Superior temporal gyrus (tissue), 1 donor: Measurements from ENCODE around the gene ODAPH.
A peak's percentile ranks its signal among the peaks of the same experiment; 100 is the strongest.
"Not testable (repeated sequence)": the region's sequence is repeated elsewhere in the genome, so short reads cannot be mapped to it uniquely, and the experiment has no call there.

Experiments
- DNase-seq: peaks from one replicate; pipeline ENCODE4 v3.0.0-alpha.2; 2016; ENCODE audit errors: extremely low spot score

Gene ODAPH, protein sequence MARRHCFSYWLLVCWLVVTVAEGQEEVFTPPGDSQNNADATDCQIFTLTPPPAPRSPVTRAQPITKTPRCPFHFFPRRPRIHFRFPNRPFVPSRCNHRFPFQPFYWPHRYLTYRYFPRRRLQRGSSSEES

DNA sequence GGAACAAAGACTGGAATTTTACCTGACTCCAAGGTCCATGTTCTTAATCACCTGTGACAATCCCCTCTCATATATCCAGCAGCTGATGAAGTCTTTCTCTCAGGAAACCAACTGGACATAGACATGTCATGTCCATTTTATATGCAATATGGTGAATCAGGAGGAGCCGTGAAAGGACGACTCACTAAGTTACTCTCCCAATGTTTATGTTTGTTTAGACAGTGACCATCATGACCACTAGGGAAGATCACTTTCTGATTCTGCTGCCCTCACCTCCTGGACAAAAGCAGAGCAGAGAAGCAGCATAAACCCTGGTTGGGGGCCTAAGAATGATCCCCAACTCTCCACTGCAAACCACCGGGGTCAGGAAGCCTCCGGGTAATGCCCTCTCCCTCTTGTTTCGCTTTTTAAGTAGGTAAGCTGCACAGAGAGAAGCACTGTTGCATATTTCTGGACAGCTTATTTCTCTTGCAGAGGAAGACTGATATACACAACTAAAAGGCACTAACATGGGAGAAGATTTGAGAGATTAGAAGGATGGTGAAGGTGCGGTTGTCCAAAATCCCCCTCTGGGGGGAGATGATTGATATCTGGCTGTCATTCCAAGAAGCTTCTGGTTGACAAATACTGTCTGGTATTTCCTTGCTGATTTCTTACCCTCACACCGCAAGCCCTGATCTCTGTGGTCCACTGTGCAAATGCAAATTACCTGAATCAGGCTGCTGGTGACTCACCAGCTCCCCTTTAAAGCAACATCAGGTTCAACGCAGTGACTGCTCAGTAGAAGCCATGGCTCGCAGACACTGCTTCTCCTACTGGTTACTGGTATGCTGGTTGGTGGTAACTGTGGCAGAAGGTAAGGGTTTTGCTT, at the start of gene ODAPH:
Gene ODAPH (plus strand): TSS at position 773 of the 871 bp plus-strand sequence. CDS start 17 bp downstream, at position 790.
- no peak for DNase-seq

DNA sequence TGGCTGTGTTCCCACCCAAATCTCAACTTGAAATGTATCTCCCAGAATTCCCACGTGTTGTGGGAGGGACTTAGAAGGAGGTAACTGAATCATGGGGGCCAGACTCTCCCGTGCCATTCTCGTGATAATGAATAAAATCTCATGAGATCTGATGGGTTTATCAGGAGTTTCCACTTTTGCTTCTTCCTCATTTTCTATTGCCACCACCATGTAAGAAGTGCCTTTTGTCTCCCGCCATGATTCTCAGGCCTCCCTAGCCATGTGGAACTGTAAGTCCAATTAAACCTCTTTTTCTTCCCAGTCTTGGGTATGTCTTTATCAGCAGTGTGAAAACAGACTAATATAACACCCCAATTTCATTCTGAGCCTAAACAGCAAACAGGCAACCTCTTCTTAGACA, 46.3 kb upstream of the ODAPH start:
- DNase-seq = not testable (repeated sequence)

DNA sequence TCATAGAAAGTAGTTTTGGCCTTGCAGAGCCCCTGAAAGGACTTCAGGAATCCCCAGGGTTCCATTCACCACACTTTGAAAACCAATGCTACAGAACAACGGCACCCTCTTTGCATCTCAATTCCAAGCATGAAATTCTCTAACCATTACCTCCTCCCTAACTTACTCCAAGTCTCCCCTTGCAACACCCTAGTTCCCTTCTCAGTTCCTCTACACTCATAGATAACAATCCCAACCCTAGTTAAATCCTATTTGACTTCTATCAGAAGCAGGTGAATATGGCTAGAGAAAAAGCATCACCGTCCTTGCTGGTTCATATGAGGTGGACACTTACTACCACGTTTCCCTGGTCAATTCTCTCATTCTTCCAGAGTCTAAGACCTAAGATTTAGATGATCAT, 44.0 kb upstream of the ODAPH start:
- no peak for DNase-seq

DNA sequence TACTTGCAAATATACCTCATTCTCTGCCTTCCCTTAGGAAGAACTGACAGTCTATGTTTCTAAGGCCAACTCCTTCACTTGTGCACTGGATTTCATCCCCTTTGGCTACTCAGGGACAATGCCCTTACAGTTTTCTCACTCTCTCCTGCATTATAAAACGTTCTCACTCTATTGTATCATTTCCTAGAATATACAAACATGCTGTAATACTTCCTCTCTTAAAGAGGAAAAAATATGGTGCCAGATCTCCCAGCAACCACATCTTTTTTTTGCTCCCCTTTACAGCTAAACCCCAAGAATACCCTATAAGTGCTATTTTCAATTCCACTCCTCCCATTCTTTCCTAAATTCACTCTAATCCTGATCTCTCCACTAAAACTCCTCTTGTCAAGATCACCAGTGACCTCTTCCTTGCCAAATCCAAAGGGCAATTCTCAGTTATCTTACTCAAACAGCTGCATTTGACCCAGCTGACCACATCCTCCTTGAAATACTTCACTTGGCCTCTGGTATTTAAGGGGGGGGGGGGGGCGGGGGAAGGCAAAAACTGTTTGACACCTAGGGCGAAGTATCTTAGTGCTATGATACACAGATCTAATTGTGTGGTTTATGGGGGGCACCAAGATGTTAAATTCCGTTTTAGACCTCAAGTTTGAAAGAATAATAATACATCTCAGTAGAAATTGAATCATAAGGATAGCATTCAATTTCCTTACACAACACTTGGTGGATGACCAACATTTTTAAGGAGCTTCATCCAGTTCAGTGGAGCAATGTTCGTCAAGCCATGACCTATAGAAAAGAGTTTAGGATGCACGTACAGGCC, 43.3 kb upstream of the ODAPH start:
- DNase-seq = peak; percentile 44

DNA sequence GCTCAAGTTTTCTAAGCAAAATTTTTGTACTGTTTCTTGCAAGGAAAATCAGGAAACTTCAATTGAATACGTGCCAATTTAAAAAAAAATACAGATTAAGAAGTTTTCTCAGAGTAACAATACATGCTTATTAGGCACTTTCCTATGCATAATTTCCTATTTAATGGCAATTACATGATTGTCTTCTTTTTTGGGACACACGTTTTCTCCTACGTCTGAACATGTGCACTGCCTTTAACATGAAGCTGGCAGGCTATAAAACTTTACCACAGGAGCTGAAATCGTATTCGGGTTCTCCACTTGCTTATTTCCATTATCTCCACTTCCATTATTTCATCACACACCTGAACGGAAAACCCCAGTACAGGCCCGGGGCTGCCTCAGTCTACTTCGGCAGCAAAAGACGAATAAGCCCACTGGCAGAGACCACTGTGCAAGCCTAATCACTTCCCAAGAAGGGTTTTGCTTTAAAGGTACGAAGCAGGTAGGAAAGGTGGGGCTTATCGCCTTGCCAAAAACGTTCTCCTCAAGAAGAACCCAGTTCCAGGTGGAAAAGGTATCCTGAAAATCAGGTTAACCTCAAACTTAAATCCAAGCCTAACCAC, 42.2 kb upstream of the ODAPH start:
- DNase-seq = peak; percentile 53

DNA sequence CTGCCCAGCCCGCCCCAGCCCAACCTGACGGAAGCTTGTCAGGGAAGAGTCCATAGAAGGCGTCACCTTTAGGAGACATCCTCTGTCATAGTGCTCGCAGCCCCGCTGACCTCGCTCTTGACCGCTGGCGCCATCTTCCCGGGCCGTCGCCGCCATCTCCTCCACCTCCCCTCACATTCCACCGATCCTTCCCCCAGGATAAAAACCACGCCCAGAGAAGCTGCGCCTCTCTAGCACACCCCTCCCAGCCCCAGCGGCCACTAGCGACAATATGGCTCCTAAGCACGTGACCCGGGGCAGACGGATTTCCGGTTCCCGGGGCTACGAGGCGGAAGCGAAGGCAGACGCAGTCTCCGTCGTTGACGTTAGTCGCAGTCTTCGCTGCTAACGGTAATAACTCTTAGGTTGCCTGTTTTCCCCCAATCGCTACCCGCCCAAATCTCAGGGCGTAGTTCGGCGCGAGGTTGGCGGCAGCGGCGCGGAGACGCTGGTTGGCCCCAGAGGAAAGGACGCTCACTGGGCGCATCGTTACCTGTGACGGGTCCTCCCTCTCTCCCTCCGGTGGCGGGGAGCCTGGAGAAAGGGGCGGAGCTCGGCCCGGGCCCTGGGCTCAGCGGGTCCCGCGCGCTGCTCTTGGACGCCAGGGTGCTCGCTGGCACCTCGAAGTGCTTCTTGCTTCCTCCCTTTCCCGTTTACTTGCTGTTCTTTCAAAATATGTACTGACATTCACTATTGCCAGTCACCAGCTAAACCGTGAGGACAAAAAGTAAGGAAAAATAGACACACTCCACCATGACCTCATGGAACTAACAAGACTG, 41.5 kb upstream of the ODAPH start, which contains the start of the genes RCHY1 and THAP6:
Gene RCHY1 (minus strand): TSS at position 273 of the 818 bp plus-strand sequence. CDS start 117 bp downstream, at position 156.
Gene THAP6 (plus strand): TSS at position 343 of the 818 bp plus-strand sequence. CDS start 980 bp downstream, outside the sequence.
- DNase-seq = peak; percentile 99

DNA sequence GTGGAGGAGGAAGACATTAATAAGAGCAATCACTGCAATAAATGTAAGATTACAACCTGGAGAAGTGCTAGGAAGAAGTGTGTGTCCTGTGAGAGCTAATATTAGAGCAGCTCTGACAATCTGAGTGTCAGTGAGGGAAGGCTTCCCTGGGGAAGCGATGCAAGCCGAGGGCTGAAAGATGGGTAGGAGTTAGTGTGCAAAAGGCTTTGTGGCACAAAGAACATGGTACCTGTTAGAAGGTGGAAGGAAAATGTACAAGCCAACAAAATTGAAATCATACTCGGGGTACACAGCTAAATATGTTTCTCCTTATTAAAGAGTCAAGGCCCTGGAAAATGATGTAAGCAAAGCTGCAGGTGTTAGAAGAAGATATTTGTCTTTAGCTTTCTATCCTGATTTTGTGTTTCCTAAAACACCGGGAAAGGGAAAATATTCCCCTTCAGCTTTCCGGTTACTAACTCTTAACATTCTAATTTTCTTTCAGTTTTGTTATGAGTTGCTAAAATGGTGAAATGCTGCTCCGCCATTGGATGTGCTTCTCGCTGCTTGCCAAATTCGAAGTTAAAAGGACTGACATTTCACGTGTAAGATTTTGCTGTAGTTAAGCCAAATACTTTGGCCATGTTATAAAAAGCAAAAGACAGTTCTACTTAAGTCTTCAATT, 40.8 kb upstream of the ODAPH start:
- peak; percentile 63 for DNase-seq

DNA sequence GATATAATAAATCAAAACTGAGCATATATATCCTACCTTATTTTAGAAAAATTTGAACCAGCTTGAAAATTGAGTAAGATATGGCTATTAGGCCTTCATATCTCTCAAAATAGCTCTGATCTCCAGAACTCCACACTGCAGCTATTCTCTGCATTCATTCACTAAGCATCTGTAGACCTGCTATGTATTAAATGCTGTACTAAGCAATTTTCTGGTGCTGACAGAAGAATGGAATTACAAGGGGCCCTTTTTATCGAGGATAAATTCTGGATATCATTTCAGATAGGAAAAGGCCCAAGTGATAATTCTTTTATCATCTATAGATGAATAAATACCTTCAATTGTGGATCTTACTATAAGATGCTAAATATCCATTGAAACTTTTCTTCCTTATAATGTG, 39.7 kb upstream of the ODAPH start:
- DNase-seq = no peak

DNA sequence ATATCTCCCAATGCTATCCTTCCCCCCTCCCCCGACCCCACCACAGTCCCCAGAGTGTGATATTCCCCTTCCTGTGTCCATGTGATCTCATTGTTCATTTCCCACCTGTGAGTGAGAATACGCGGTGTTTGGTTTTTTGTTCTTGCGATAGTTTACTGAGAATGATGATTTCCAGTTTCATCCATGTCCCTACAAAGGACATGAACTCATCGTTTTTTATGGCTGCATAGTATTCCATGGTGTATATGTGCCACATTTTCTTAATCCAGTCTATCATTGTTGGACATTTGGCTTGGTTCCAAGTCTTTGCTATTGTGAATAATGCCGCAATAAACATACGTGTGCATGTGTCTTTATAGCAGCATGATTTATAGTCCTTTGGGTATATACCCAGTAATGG, 36.4 kb upstream of the ODAPH start:
- not testable (repeated sequence) for DNase-seq

DNA sequence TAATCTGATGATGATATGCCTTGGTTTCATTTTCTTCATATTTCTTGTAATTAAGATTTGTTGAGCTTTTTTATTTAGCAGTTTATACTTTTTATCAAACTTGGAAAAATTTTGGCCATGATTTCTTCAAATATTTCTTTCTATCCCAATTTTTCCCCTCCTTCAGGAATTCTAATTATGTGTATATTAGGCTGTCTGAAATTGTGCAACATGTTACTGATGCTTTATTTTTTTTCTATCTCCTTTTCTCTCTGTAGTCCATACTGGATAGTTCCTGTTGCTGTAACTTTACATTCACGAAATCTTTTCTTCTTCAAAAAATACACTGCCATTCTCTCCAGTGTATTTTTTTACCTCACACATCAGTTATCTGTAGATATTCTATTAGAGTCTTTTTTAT, 30.8 kb upstream of the ODAPH start:
- DNase-seq = no peak

DNA sequence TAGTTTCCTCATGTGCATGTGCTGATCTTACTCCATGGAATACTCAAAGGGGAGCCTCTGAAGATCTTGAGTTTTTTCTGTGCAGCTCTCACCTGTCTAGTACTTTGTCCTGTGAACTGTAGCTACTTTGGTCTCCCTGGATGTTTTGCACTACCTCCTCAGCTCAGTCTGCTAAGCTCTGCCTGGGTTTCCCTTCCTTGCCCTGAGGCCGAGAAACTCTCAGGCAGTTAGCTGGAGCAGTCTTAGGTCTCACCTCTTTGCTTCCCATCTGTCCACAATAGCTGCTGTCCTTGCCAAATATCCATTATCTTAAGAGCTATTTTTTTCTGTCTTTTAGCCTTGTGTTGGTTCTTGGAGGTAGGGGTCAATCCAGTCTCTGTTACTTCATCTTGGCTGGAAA, 30.0 kb upstream of the ODAPH start:
- no peak for DNase-seq

DNA sequence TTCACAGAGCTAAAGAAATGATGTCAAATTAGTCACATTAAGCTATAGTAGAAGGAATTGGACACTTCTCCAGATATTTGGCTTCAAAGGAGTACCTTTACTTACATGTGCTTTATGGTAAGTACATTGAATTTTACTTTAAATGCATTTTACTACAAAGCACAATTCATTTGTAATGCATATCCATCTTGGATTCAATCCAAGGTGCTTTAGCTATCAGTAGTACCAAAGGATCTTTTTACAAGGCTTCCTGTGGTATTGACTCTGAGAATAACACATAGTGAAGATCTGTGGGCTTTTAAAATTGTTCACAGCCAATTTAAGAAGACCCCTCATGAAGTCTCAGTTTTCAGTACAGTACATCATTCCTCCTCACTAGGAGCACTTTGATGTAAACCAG, 28.4 kb upstream of the ODAPH start:
- no peak for DNase-seq

DNA sequence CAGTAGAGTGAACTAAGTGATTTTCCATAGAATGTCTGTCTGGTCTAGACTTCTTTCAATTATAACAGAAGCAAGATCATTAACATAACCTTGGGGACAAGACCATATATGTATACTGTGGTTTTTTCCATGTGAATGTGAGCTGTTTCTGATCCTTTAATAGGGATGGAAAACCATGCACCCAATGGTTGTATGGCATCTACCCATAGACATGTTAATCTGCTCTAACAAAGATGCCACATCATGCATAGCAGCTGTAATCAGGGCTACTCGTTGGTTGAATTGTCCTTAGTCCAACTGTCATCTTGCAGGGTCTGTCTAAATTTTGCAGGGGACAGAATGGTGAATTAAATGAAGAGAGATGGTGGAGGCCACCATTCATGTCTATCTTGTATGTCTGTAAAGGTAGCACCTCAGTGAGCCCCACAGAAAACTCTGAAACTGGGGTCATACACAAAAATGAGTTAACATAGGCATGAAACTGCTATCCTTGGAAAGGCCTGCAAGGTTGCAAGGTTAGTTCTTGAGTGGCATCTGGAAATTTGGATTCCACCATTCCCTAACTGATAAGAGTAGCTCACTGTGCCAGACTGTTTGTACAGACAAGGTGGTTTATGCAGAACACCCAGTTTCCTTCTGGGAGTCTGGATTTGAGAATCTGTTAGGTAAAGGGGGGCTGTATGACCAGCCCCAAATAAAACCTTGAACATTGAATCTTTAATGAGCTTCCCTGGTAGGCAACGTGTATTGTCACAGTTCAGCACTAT, 25.1 kb upstream of the ODAPH start:
- no peak for DNase-seq

DNA sequence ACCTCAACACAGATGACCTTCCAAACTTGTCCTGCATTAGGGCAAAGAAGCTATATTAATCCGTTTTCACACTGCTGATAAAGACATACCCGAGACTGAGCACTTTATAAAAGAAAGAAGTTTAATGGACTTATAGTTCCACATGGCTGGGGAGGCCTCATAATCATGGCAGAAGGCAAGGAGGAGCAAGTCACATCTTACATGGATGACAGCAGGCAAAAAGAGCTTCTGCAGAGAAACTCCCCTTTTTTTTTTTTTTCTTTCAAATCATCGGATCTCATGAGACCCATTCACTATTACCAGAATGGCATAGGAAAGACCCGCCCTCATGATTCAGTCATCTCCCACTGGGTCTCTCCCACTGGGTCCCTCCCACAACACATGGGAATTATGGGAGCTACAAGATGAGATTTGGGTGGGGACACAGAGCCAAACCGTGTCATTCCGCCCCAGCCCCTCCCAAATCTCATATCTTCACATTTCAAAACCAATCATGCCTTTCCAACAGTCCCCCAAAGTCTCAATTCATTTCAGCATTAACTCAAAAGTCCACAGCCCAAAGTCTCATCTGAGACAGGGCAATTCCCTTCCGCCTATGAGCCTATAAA, 24.2 kb upstream of the ODAPH start:
- DNase-seq = not testable (repeated sequence)

DNA sequence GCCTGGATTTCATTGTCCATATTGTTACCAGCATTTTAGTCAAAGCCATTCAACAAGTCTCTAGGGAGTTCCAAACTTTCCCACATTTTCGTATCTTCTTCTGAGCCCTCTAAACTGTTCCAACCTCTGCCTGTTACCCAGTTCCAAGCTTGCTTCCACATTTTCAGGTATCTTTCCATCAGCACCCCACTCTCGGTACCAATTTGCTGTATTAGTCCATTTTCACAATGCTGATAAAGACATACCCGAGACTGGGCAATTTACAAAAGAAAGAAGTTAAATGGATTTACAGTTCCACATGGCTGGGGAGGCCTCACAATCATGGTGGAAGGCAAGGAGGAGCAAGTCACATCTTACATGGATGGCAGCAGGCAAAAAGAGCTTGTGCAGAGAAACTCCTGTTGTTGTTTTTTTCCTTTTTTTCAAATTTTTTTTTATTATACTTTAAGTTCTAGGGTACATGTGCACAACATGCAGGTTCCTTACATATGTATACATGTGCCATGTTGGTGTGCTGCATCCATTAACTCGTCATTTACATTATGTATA, 22.5 kb upstream of the ODAPH start:
- not testable (repeated sequence) for DNase-seq

DNA sequence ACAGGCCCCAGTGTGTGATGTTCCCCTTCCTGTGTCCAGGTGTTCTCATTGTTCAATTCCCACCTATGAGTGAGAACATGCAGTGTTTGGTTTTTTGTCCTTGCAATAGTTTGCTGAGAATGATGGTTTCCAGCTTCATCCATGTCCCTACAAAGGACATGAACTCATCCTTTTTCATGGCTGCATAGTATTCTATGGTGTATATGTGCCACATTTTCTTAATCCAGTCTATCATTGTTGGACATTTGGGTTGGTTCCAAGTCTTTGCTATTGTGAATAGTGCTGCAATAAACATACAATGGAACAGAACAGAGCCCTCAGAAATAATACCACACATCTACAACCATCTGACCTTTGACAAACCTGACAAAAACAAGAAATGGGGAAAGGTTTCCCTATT, 21.9 kb upstream of the ODAPH start:
- DNase-seq = not testable (repeated sequence)

DNA sequence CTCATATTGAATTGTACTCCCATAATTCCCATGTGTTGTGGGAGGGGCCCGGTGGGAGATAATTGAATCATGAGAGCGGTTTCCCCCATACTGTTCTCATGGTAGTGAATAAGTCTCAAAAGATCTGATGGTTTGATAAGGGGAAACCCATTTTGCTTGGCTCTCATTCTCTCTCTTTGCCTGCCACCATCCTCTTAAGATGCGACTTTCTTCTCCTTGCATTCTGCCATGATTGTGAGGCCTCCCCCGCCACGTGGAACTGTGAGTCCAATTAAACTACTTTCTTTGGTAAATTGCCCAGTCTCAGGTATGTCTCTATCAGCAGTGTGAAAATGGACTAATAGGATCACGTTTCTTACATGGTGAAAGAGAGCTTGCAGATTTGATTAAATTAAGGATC, 18.6 kb upstream of the ODAPH start:
- not testable (repeated sequence) for DNase-seq

DNA sequence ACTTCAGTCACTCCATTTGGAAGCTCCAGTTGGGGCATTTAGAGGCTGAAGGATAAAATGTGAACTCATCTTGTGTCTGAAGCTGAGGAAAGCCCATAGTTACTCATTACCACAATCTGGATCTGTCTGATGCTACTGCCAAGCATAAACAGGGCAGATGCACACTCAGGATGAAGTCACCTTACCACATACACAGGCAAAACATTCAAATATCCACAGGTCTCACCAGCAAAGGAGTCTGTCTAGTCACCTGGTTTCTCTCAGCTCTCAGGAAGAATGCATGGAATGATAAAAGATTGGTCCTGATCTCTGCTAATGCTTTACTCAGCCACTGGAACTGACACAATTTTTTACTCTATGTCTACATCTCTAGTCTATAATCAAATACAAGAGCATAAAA, 13.0 kb upstream of the ODAPH start:
- no peak for DNase-seq

DNA sequence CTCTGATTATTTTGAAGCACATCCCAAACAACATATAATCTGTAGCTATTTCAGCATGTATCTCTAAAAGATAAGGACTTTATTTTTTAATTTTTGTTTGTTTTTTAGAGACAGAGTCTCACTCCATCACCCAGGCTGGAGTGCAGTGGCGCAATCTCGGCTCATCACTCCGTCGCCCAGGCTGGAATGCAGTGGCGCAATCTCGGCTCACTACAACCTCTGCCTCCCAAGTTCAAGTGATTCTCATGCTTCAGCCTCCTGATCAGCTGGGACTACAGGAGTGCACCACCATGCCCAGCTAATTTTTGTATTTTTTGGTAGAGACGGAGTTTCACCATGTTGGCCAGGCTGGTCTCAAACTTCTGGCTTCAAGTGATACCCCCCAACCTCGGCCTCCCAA, 11.6 kb upstream of the ODAPH start:
- DNase-seq = not testable (repeated sequence)
